Neural progenitor cell (in vitro differentiated cells): ENCODE measurements around the gene PITRM1. TPM values are rescaled to one million over a fixed set of nuclear protein-coding genes. Genes with fewer than 3 reads are reported as not detected.

Experiments
- DNase-seq: peaks from one replicate; pipeline ENCODE4 v3.0.0-alpha.2; 2016; ENCODE audit warnings: low spot score
- H2AFZ ChIP-seq: fragments of 200-600 bp; sonication (generic); replicated peaks from 2 replicates; pipeline ENCODE4 v1.6.1; 2016; ENCODE audit warnings: antibody characterized with exemption
- H3F3A ChIP-seq: fragments of 200-600 bp; sonication (generic); 2 replicates; pipeline ENCODE4 v1.6.1; 2016; ENCODE audit warnings: antibody characterized with exemption, low read depth
- H3K27ac ChIP-seq: fragments of 200-600 bp; sonication (generic); 2 replicates; pipeline ENCODE4 v1.5.1; 2016; ENCODE audit warnings: mild to moderate bottlenecking
- H3K27me3 ChIP-seq: fragments of 200-600 bp; sonication (generic); 2 replicates; pipeline ENCODE4 v1.6.1; 2016; ENCODE audit warnings: mild to moderate bottlenecking, moderate library complexity
- H3K36me3 ChIP-seq: fragments of 200-600 bp; sonication (generic); 2 replicates; pipeline ENCODE4 v1.5.1; 2016
- H3K4me1 ChIP-seq: fragments of 200-600 bp; sonication (generic); 2 replicates; pipeline ENCODE4 v1.6.1; 2016; ENCODE audit warnings: mixed run types
- H3K4me2 ChIP-seq: fragments of 200-600 bp; sonication (generic); 2 replicates; pipeline ENCODE4 v1.6.1; 2016
- H3K4me3 ChIP-seq: fragments of 200-600 bp; sonication (generic); 2 replicates; pipeline ENCODE4 v1.5.1; 2016
- H3K79me2 ChIP-seq: fragments of 200-600 bp; sonication (generic); 2 replicates; pipeline ENCODE4 v1.6.1; 2016; ENCODE audit warnings: low read depth
- H3K9ac ChIP-seq: fragments of 200-600 bp; sonication (generic); 2 replicates; pipeline ENCODE4 v1.6.1; 2016
- H3K9me3 ChIP-seq: fragments of 200-600 bp; sonication (generic); 2 replicates; pipeline ENCODE4 v1.5.1; 2016; ENCODE audit warnings: low read depth
- H4K20me1 ChIP-seq: fragments of 200-600 bp; sonication (generic); 2 replicates; pipeline ENCODE4 v1.6.1; 2016; ENCODE audit warnings: low read depth
- H3K27ac Mint-ChIP-seq: 3 replicates; pipeline ENCODE4 v1.8.0; 2021; ENCODE audit warnings: mixed read lengths
- H3K27me3 Mint-ChIP-seq: 2 replicates; pipeline ENCODE4 v1.8.0; 2022; ENCODE audit warnings: low read depth, mild to moderate bottlenecking, inconsistent platforms, moderate library complexity, mixed read lengths; ENCODE audit not compliant: insufficient read depth
- H3K36me3 Mint-ChIP-seq: 3 replicates; pipeline ENCODE4 v1.8.0; 2021; ENCODE audit warnings: mixed read lengths
- H3K4me1 Mint-ChIP-seq: 3 replicates; pipeline ENCODE4 v1.8.0; 2021; ENCODE audit warnings: mixed read lengths
- H3K4me3 Mint-ChIP-seq: 3 replicates; pipeline ENCODE4 v1.8.0; 2021; ENCODE audit warnings: mild to moderate bottlenecking, moderate library complexity, mixed read lengths
- H3K9me3 Mint-ChIP-seq: 3 replicates; pipeline ENCODE4 v1.8.0; 2020; ENCODE audit warnings: mixed read lengths
- CTCF ChIP-seq: fragments of 200-600 bp; sonication (generic); IDR thresholded peaks from 2 replicates; pipeline ENCODE4 v1.5.1; 2017; ENCODE audit warnings: antibody characterized with exemption, mild to moderate bottlenecking
- EZH2 ChIP-seq: fragments of 200-600 bp; sonication (generic); IDR thresholded peaks from 2 replicates; pipeline ENCODE4 v1.6.1; 2017; ENCODE audit warnings: antibody characterized with exemption, mild to moderate bottlenecking, moderate library complexity
- EZH2phosphoT487 ChIP-seq: fragments of 200-600 bp; sonication (generic); IDR thresholded peaks from 2 replicates; pipeline ENCODE4 v1.6.1; 2017; ENCODE audit warnings: antibody characterized with exemption
- total RNA-seq: library from RNA; depleted of rRNA; stranded (reverse); fragments of >200 nt; gene quantifications from 2 replicates; pipeline ENCODE4 v1.2.3, GENCODE V29; 2015; ENCODE audit warnings: low replicate concordance

PITRM1 gene
- total RNA-seq, 1 donor from 2014 or later: 38.0 TPM

- Histone ChIP-seq H3K4me1 (no peaks in the 10 kb centered on the region), H3K4me3 (no peak overlapping the region), H3K36me3 (no peaks in the 10 kb centered on the region), H3K27me3 (no peaks in the 10 kb centered on the region), H2AFZ (no peak overlapping the region), H3K9ac (no peak overlapping the region), H3K27ac (no peak overlapping the region), H3K9me3 (no peaks in the 10 kb centered on the region), H3K79me2 (no peaks in the 10 kb centered on the region), H3F3A (no peaks in the 10 kb centered on the region), H4K20me1 (no peaks in the 10 kb centered on the region), H3K4me2 (no peak overlapping the region)
- Mint-ChIP-seq H3K9me3 (no peaks in the 10 kb centered on the region), H3K4me3 (no peak overlapping the region), H3K27me3 (no peaks in the 10 kb centered on the region), H3K36me3 (peaks cover 38% of the 10 kb centered on the region), H3K27ac (no peak overlapping the region), H3K4me1 (no peaks in the 10 kb centered on the region)
- TF ChIP-seq EZH2phosphoT487 (no peak), EZH2 (no peak)
- DNase-seq: no peak
Observed at GRCh38 chr10:3135006-3135405, 37.6 kb downstream of the PITRM1 start.

GRCh38 chr10:3133948-3134347, 38.6 kb downstream of the PITRM1 start:
- no peak for DNase-seq
- no peak overlapping the region for H3K4me3 ChIP-seq
- no peak overlapping the region for H3K4me3 Mint-ChIP-seq
- no peaks in the 10 kb centered on the region for H3K27me3 Mint-ChIP-seq
- H3K4me2 ChIP-seq: no peak overlapping the region
- no peaks in the 10 kb centered on the region for H3K4me1 ChIP-seq
- H3K4me1 Mint-ChIP-seq: no peaks in the 10 kb centered on the region
- no peaks in the 10 kb centered on the region for H3K79me2 ChIP-seq
- no peak overlapping the region for H2AFZ ChIP-seq
- H3F3A ChIP-seq: no peaks in the 10 kb centered on the region
- no peak overlapping the region for H3K9ac ChIP-seq
- no peaks in the 10 kb centered on the region for H3K9me3 Mint-ChIP-seq
- TF ChIP-seq CTCF (no peak), EZH2 (no peak), EZH2phosphoT487 (no peak)
- H3K27ac Mint-ChIP-seq: no peak overlapping the region
- H3K27ac ChIP-seq: no peak overlapping the region
- no peaks in the 10 kb centered on the region for H4K20me1 ChIP-seq
- H3K36me3 ChIP-seq: no peaks in the 10 kb centered on the region
- no peaks in the 10 kb centered on the region for H3K27me3 ChIP-seq
- peaks cover 37% of the 10 kb centered on the region for H3K36me3 Mint-ChIP-seq
- H3K9me3 ChIP-seq: no peaks in the 10 kb centered on the region

- TF ChIP-seq EZH2phosphoT487 (no peak), CTCF (no peak), EZH2 (no peak)
- no peak overlapping the region for H2AFZ ChIP-seq
- Mint-ChIP-seq H3K36me3 (peaks cover 31% of the 10 kb centered on the region), H3K27ac (no peak overlapping the region), H3K4me1 (peaks cover 3% of the 10 kb centered on the region), H3K4me3 (no peak overlapping the region), H3K9me3 (no peaks in the 10 kb centered on the region), H3K27me3 (no peaks in the 10 kb centered on the region)
- no peak overlapping the region for H3K4me3 ChIP-seq
- no peak for DNase-seq
- H3K79me2 ChIP-seq: no peaks in the 10 kb centered on the region
- no peaks in the 10 kb centered on the region for H4K20me1 ChIP-seq
- no peaks in the 10 kb centered on the region for H3K27me3 ChIP-seq
- no peak overlapping the region for H3K4me2 ChIP-seq
- no peaks in the 10 kb centered on the region for H3K9me3 ChIP-seq
- no peaks in the 10 kb centered on the region for H3K36me3 ChIP-seq
- H3K4me1 ChIP-seq: peaks cover 3% of the 10 kb centered on the region
- H3K27ac ChIP-seq: no peak overlapping the region
- no peaks in the 10 kb centered on the region for H3F3A ChIP-seq
- no peak overlapping the region for H3K9ac ChIP-seq
Observed at GRCh38 chr10:3132036-3133025, 40.3 kb downstream of the PITRM1 start.

GRCh38 chr10:3131098-3131497, 41.5 kb downstream of the PITRM1 start:
- no peak overlapping the region for H3K4me3 ChIP-seq
- Mint-ChIP-seq H3K27me3 (no peaks in the 10 kb centered on the region), H3K4me3 (no peak overlapping the region), H3K27ac (no peak overlapping the region), H3K9me3 (no peaks in the 10 kb centered on the region), H3K36me3 (peaks cover 24% of the 10 kb centered on the region), H3K4me1 (peaks cover 7% of the 10 kb centered on the region)
- no peak overlapping the region for H3K4me2 ChIP-seq
- peaks cover 13% of the 10 kb centered on the region for H3K4me1 ChIP-seq
- H3K27ac ChIP-seq: no peak overlapping the region
- no peaks in the 10 kb centered on the region for H3K27me3 ChIP-seq
- no peaks in the 10 kb centered on the region for H3K79me2 ChIP-seq
- H4K20me1 ChIP-seq: no peaks in the 10 kb centered on the region
- DNase-seq: no peak
- no peak overlapping the region for H2AFZ ChIP-seq
- H3K9me3 ChIP-seq: no peaks in the 10 kb centered on the region
- H3K9ac ChIP-seq: no peak overlapping the region
- no peak for TF ChIP-seq EZH2
- TF ChIP-seq CTCF: no peak
- TF ChIP-seq EZH2phosphoT487: no peak
- no peaks in the 10 kb centered on the region for H3K36me3 ChIP-seq
- no peaks in the 10 kb centered on the region for H3F3A ChIP-seq
